ENCODE results near the gene PRLR.

DNA sequence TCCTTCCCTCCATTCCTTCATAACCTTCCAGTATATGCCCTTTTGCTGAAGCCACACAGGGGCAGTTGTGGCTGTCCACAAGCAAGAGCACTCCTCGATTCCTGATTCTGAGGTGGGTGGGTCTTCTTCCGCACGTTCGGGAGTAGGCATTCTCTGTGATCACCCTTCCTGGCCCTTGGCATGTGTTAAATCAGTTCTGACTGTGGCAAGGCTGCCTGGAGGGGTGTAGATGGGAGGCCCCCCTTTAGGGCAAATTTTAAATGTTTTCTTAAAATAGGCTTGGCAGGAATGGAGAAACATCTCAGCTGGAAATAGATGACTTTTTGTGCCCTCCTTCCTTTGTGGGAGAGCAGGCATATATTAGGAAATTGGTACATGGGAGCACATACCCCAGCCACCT is 185.6 kb downstream of the PRLR start:
- TF ChIP-seq CBX5 (IDR thresholded peaks at IDR 0.05; ENCODE audit: borderline replicate concordance, low read depth) (no peak), ZNF830 (CRISPR knock-in tag; IDR thresholded peaks at IDR 0.05) (no peak), CHD4 (IDR thresholded peaks at IDR 0.05; ENCODE audit: insufficient read depth, insufficient replicate concordance, low read depth, low read length, poor library complexity, severe bottlenecking) (no peak), FOXP1 (CRISPR knock-in tag; IDR thresholded peaks at IDR 0.05) (no peak), ZNF561 (CRISPR knock-in tag; conservative IDR thresholded peaks at IDR 0.05) (no peak)
- TF ChIP-seq, protein P1, sequence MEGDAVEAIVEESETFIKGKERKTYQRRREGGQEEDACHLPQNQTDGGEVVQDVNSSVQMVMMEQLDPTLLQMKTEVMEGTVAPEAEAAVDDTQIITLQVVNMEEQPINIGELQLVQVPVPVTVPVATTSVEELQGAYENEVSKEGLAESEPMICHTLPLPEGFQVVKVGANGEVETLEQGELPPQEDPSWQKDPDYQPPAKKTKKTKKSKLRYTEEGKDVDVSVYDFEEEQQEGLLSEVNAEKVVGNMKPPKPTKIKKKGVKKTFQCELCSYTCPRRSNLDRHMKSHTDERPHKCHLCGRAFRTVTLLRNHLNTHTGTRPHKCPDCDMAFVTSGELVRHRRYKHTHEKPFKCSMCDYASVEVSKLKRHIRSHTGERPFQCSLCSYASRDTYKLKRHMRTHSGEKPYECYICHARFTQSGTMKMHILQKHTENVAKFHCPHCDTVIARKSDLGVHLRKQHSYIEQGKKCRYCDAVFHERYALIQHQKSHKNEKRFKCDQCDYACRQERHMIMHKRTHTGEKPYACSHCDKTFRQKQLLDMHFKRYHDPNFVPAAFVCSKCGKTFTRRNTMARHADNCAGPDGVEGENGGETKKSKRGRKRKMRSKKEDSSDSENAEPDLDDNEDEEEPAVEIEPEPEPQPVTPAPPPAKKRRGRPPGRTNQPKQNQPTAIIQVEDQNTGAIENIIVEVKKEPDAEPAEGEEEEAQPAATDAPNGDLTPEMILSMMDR (IDR thresholded peaks at IDR 0.05 in 2 of 3, conservative IDR thresholded peaks at IDR 0.05 in 1 of 3; ENCODE audit: insufficient read depth in 2 of 3, low read depth in 1 of 3, low read length in 3 of 3) = no peak
- TF ChIP-seq, protein P2, sequence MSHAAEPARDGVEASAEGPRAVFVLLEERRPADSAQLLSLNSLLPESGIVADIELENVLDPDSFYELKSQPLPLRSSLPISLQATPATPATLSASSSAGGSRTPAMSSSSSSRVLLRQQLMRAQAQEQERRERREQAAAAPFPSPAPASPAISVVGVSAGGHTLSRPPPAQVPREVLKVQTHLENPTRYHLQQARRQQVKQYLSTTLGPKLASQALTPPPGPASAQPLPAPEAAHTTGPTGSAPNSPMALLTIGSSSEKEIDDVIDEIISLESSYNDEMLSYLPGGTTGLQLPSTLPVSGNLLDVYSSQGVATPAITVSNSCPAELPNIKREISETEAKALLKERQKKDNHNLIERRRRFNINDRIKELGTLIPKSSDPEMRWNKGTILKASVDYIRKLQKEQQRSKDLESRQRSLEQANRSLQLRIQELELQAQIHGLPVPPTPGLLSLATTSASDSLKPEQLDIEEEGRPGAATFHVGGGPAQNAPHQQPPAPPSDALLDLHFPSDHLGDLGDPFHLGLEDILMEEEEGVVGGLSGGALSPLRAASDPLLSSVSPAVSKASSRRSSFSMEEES (CRISPR knock-in tag; IDR thresholded peaks at IDR 0.05) = no peak

Data from K562 (cell line).